Measurements from ENCODE around the gene WWC1.

Gene WWC1

DNA sequence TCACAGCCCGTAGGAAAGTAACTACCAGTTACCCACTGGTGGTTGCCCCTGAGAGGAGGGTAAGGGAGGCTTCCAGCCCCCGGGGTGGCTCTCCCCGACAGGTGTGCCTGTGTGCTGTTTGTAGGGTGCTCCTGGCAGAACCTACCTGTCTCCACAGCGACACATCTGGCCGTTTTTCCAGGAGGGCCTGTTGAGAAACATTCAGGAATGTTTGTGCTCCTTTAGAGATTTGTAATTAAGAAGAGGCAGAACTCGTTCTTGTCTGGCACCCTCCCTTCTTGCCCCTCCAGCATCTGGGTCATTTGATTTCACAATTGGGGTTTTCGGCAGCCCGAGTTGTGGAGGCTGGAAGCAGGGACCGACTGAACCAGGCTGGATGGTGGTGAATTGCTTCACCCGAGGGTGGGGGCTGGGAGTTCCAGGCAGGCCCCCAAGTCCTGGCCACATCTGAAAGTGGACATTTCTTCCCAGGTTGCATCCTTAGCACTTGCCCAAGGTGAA, 74.2 kb downstream of the WWC1 start:
- peak overlapping the region; percentile 88 for H3K27ac ChIP-seq
- ChIA-PET CTCF (interaction anchor here (0.6 to 1.5 kb wide), 12 partner anchors 10 to 86 kb away, joined by 3 to 9 read pairs (median 4); no protein-coding TSS in a partner anchor), POLR2A (ENCODE audit: low non-redundant PET) (no interaction called here)
- TF ChIP-seq, protein P1, sequence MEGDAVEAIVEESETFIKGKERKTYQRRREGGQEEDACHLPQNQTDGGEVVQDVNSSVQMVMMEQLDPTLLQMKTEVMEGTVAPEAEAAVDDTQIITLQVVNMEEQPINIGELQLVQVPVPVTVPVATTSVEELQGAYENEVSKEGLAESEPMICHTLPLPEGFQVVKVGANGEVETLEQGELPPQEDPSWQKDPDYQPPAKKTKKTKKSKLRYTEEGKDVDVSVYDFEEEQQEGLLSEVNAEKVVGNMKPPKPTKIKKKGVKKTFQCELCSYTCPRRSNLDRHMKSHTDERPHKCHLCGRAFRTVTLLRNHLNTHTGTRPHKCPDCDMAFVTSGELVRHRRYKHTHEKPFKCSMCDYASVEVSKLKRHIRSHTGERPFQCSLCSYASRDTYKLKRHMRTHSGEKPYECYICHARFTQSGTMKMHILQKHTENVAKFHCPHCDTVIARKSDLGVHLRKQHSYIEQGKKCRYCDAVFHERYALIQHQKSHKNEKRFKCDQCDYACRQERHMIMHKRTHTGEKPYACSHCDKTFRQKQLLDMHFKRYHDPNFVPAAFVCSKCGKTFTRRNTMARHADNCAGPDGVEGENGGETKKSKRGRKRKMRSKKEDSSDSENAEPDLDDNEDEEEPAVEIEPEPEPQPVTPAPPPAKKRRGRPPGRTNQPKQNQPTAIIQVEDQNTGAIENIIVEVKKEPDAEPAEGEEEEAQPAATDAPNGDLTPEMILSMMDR (conservative IDR thresholded peaks at IDR 0.05; ENCODE audit: low read depth), result peak; percentile 77
- DNase-seq (ENCODE audit: low spot score), result peak; percentile 86

DNA sequence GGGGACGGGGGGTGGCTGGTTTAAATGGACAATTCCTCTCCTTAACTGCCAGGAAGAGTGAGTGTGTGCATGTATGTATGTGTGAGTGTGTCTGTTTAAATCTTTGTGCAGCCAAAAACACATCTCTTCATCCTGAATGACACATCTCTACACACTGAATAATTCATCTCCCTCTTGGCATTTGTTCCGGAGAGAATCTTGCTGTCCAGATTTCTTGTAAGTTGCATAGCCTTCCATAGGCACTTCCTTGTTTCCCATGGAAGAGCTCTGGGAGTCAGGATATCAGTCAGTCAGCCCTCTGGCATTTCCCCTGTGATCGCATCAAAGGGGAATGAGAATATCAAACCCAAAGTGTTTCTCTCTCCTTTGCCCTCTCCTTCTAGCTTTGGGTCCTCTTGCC, 74.7 kb downstream of the WWC1 start:
- DNase-seq (ENCODE audit: low spot score), result peak; percentile 75
- ChIA-PET CTCF (interaction anchor here (0.6 kb wide), 1 partner anchor 38 kb away, joined by 3 read pairs; no protein-coding TSS in a partner anchor), POLR2A (ENCODE audit: low non-redundant PET) (interaction anchor here (0.7 kb wide), 1 partner anchor 37 kb away, joined by 4 read pairs; no protein-coding TSS in a partner anchor)
- peak overlapping the region; percentile 88 for H3K27ac ChIP-seq
- TF ChIP-seq, protein P1 (conservative IDR thresholded peaks at IDR 0.05; ENCODE audit: low read depth), result no peak

DNA sequence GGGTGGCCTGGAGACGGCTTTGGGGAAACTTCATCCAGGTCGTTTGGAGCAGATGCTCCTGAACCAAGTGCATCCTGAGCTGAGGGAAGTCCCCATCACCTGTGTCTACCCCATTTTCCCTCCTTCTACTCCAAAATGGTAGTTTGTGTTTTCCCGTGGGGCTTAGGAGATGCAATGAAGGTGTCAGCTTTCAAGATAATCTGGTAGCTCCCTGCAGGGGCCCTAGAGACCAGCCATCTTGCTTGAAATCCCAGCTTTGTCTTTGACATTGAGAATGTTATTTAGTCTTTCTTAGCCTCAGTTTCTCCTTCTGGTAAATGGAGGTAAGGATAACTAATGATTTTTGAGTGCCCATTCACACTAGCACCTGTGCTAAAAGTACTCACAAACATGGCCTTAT, 77.4 kb downstream of the WWC1 start:
- ChIA-PET POLR2A (ENCODE audit: low non-redundant PET) (no interaction called here), CTCF (interaction anchor here (0.5 to 0.7 kb wide), 2 partner anchors 13 to 223 kb away, joined by 3 to 4 read pairs; no protein-coding TSS in a partner anchor)
- no peak overlapping the region for H3K27ac ChIP-seq
- no peak for DNase-seq (ENCODE audit: low spot score)
- TF ChIP-seq, protein P1 (conservative IDR thresholded peaks at IDR 0.05; ENCODE audit: low read depth), result no peak

- TF ChIP-seq, protein P1 (conservative IDR thresholded peaks at IDR 0.05; ENCODE audit: low read depth), result no peak
- POLR2A ChIA-PET (ENCODE audit: low non-redundant PET), result no interaction called here
- DNase-seq (ENCODE audit: low spot score), result no peak
- H3K27ac ChIP-seq, result no peak overlapping the region
- CTCF ChIA-PET, result no interaction called here
Observed at GRCh38 chr5:168370831-168371230, 79.4 kb downstream of the WWC1 start.

- ChIA-PET CTCF (interaction anchor here (0.6 kb wide), 1 partner anchor 768 kb away, joined by 3 read pairs; no protein-coding TSS in a partner anchor), POLR2A (ENCODE audit: low non-redundant PET) (no interaction called here)
- no peak overlapping the region for H3K27ac ChIP-seq
- DNase-seq (ENCODE audit: low spot score), result no peak
- TF ChIP-seq, protein P1 (conservative IDR thresholded peaks at IDR 0.05; ENCODE audit: low read depth), result no peak
Observed at GRCh38 chr5:168372356-168372946, 81.0 kb downstream of the WWC1 start.

DNA sequence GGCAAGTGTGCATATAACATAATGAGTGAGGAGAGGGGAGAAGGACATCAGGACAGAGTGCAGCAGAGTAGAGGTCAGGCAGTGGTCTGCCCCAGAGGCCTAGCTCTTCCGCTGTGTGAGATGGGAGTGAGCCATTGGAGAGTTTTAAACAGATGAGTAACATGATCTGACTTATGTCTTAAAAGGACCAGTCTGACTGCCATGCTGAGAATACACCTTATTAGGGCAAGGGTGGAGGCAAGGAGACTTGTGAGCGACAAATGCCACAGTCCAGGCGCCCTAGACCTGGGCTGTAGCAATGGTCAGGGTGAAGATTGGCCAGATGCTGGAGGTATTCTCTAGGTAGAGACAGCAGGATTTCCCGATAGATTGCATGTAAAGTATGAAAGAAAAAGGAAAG, 83.1 kb downstream of the WWC1 start:
- ChIA-PET POLR2A (ENCODE audit: low non-redundant PET) (no interaction called here), CTCF (interaction anchor here (0.6 kb wide), 1 partner anchor 76 kb away, joined by 3 read pairs; no protein-coding TSS in a partner anchor)
- no peak for DNase-seq (ENCODE audit: low spot score)
- TF ChIP-seq, protein P1 (conservative IDR thresholded peaks at IDR 0.05; ENCODE audit: low read depth), result no peak
- no peak overlapping the region for H3K27ac ChIP-seq
